ENCODE results near the gene KRTAP12-1.

Gene KRTAP12-1

GRCh38 chr21:44658913-44659595, 22.9 kb downstream of the KRTAP12-1 start:
- TF ChIP-seq FOXP2 (optimal IDR thresholded peaks at IDR 0.05; ENCODE audit: borderline replicate concordance, extremely low read depth, extremely low read length, insufficient read depth): no peak
- TF ChIP-seq TAF1 (IDR thresholded peaks at IDR 0.05; ENCODE audit: borderline replicate concordance, insufficient read depth, low read length): no peak
- no peak for TF ChIP-seq SIN3A (IDR thresholded peaks at IDR 0.05; ENCODE audit: borderline replicate concordance, insufficient read depth, low read length)
- TF ChIP-seq POLR2AphosphoS5 (IDR thresholded peaks at IDR 0.05; ENCODE audit: low read depth, low read length): no peak
- no peak for TF ChIP-seq REST (IDR thresholded peaks at IDR 0.05; ENCODE audit: insufficient read depth in 1 of 2, low read depth in 2 of 2, low read length in 2 of 2)

- TF ChIP-seq TAF1 (IDR thresholded peaks at IDR 0.05; ENCODE audit: borderline replicate concordance, insufficient read depth, low read length) (no peak), SIN3A (IDR thresholded peaks at IDR 0.05; ENCODE audit: borderline replicate concordance, insufficient read depth, low read length) (no peak), REST (IDR thresholded peaks at IDR 0.05; ENCODE audit: insufficient read depth in 1 of 2, low read depth in 2 of 2, low read length in 2 of 2) (no peak), POLR2AphosphoS5 (IDR thresholded peaks at IDR 0.05; ENCODE audit: low read depth, low read length) (no peak), FOXP2 (optimal IDR thresholded peaks at IDR 0.05; ENCODE audit: borderline replicate concordance, extremely low read depth, extremely low read length, insufficient read depth) (no peak)
Observed at GRCh38 chr21:44658541-44658910, 23.4 kb downstream of the KRTAP12-1 start.

GRCh38 chr21:44657635-44658540, 24.1 kb downstream of the KRTAP12-1 start, which contains the start of gene KRTAP12-3:
KRTAP12-3 (plus strand) TSS chr21:44657932; CDS start chr21:44657980, 48 bp downstream.
- TF ChIP-seq REST (IDR thresholded peaks at IDR 0.05; ENCODE audit: insufficient read depth in 1 of 2, low read depth in 2 of 2, low read length in 2 of 2) (no peak), FOXP2 (optimal IDR thresholded peaks at IDR 0.05; ENCODE audit: borderline replicate concordance, extremely low read depth, extremely low read length, insufficient read depth) (no peak), POLR2AphosphoS5 (IDR thresholded peaks at IDR 0.05; ENCODE audit: low read depth, low read length) (no peak), SIN3A (IDR thresholded peaks at IDR 0.05; ENCODE audit: borderline replicate concordance, insufficient read depth, low read length) (no peak), TAF1 (IDR thresholded peaks at IDR 0.05; ENCODE audit: borderline replicate concordance, insufficient read depth, low read length) (no peak)

GRCh38 chr21:44656868-44657267, 25.1 kb downstream of the KRTAP12-1 start:
- TF ChIP-seq TAF1 (IDR thresholded peaks at IDR 0.05; ENCODE audit: borderline replicate concordance, insufficient read depth, low read length) (no peak), POLR2AphosphoS5 (IDR thresholded peaks at IDR 0.05; ENCODE audit: low read depth, low read length) (no peak), REST (IDR thresholded peaks at IDR 0.05; ENCODE audit: insufficient read depth in 1 of 2, low read depth in 2 of 2, low read length in 2 of 2) (no peak), SIN3A (IDR thresholded peaks at IDR 0.05; ENCODE audit: borderline replicate concordance, insufficient read depth, low read length) (no peak), FOXP2 (optimal IDR thresholded peaks at IDR 0.05; ENCODE audit: borderline replicate concordance, extremely low read depth, extremely low read length, insufficient read depth) (no peak)

Data from PFSK-1 (cell line).